IMR-90 (cell line): ENCODE data around the gene TSKU. TPM values are rescaled to one million over a fixed set of nuclear protein-coding genes. Genes with fewer than 3 reads are reported as not detected.

ENCODE experiments used
- ATAC-seq: fragments of 200-7000 bp; cut with Tn5 transposase; 2 replicates; pipeline ENCODE4 v1.9.1; 2020; ENCODE audit warnings: low read depth, mild to moderate bottlenecking, moderate library complexity
- BruUV-seq: library from RNA; stranded (reverse); fragments of 400-500 nt; replicated peaks from 2 replicates; lab custom pipeline; 2021; lab: Mats Ljungman, UMichigan
- CTCF ChIA-PET: fragments of 300-600 bp; formaldehyde crosslinking; extraction: SDS; loops from one replicate; lab custom pipeline; 2021; ENCODE audit warnings: antibody characterized with exemption; lab: Yijun Ruan, JAX
- POLR2A ChIA-PET: fragments of 300-600 bp; sonication (Branson Sonifier 250); formaldehyde crosslinking; loops from one replicate; lab custom pipeline; 2022; ENCODE audit warnings: antibody characterized with exemption; ENCODE audit not compliant: unreplicated experiment; lab: Charles Lee
- DNase-seq: peaks from one replicate; pipeline ENCODE4 v3.0.0; 2013
- H2AFZ ChIP-seq: replicated peaks from 2 replicates; pipeline ENCODE3; 2013; ENCODE audit warnings: low read length, mild to moderate bottlenecking; ENCODE audit not compliant: poor library complexity
- H2AK5ac ChIP-seq: 2 replicates; pipeline ENCODE4 v1.6.1; 2013; ENCODE audit warnings: low read depth, low read length, inconsistent platforms
- H2AK9ac ChIP-seq: replicated peaks from 2 replicates; pipeline ENCODE3; 2013; ENCODE audit warnings: mild to moderate bottlenecking, low read depth, low read length, moderate library complexity; ENCODE audit not compliant: poor library complexity
- H2BK120ac ChIP-seq: 2 replicates; pipeline ENCODE4 v1.6.1; 2013; ENCODE audit warnings: low read depth, low read length, inconsistent platforms
- H2BK15ac ChIP-seq: 3 replicates; pipeline ENCODE4 v1.6.1; 2013; ENCODE audit warnings: low read depth, low read length, inconsistent platforms
- H2BK20ac ChIP-seq: 2 replicates; pipeline ENCODE4 v1.6.1; 2013; ENCODE audit warnings: low read depth, mild to moderate bottlenecking, inconsistent platforms, low read length, moderate library complexity
- H2BK5ac ChIP-seq: 2 replicates; pipeline ENCODE4 v1.6.1; 2013; ENCODE audit warnings: mild to moderate bottlenecking, low read depth, low read length, inconsistent platforms; ENCODE audit not compliant: poor library complexity, severe bottlenecking
- H3K14ac ChIP-seq: replicated peaks from 2 replicates; pipeline ENCODE4 v1.6.1; 2013; ENCODE audit warnings: low read depth, low read length, inconsistent platforms
- H3K18ac ChIP-seq: 2 replicates; pipeline ENCODE4 v1.6.1; 2013; ENCODE audit warnings: low read depth, low read length, control low read depth
- H3K23ac ChIP-seq: 2 replicates; pipeline ENCODE4 v1.6.1; 2013; ENCODE audit warnings: low read depth, low read length, inconsistent platforms
- H3K27ac ChIP-seq: 2 replicates; pipeline ENCODE4 v1.5.1; 2013; ENCODE audit warnings: mild to moderate bottlenecking, control low read depth, low read length; ENCODE audit not compliant: insufficient read depth
- H3K27me3 ChIP-seq: 2 replicates; pipeline ENCODE4 v1.6.1; 2013; ENCODE audit warnings: low read length; ENCODE audit not compliant: control insufficient read depth, insufficient read depth
- H3K36me3 ChIP-seq: 2 replicates; pipeline ENCODE4 v1.6.1; 2013; ENCODE audit warnings: low read length, mixed read lengths; ENCODE audit not compliant: control insufficient read depth, insufficient read depth
- H3K4ac ChIP-seq: 2 replicates; pipeline ENCODE4 v1.6.1; 2013; ENCODE audit warnings: low read depth, low read length, inconsistent platforms
- H3K4me1 ChIP-seq: 2 replicates; pipeline ENCODE4 v1.6.1; 2013; ENCODE audit warnings: low read length, mixed read lengths; ENCODE audit not compliant: control insufficient read depth, insufficient read depth
- H3K4me2 ChIP-seq: 2 replicates; pipeline ENCODE4 v1.6.1; 2013; ENCODE audit warnings: low read depth, mild to moderate bottlenecking, control low read depth, low read length, moderate library complexity
- H3K4me3 ChIP-seq: 2 replicates; pipeline ENCODE4 v1.5.1; 2013; ENCODE audit warnings: low read depth, mild to moderate bottlenecking, control low read depth, low read length, moderate library complexity; ENCODE audit not compliant: insufficient read depth
- H3K56ac ChIP-seq: 2 replicates; pipeline ENCODE4 v1.6.1; 2013; ENCODE audit warnings: low read length, inconsistent platforms; ENCODE audit not compliant: insufficient read depth; ENCODE audit errors: extremely low read depth
- H3K79me1 ChIP-seq, 2 experiments: 2 replicates each; pipeline ENCODE4 v1.6.1; 2013; ENCODE audit warnings: low read length in 2 of 2, inconsistent platforms in 1 of 2, low read depth in 1 of 2
- H3K9ac ChIP-seq: 2 replicates; pipeline ENCODE4 v1.6.1; 2013; ENCODE audit warnings: low read depth, low read length, control low read depth
- H3K9me1 ChIP-seq: 2 replicates; pipeline ENCODE4 v1.6.1; 2013; ENCODE audit warnings: low read length, inconsistent platforms; ENCODE audit not compliant: insufficient read depth
- H3K9me3 ChIP-seq: 2 replicates; pipeline ENCODE4 v1.6.1; 2013; ENCODE audit warnings: low read length; ENCODE audit not compliant: control insufficient read depth, insufficient read depth
- H4K20me1 ChIP-seq: 2 replicates; pipeline ENCODE4 v1.6.1; 2013; ENCODE audit warnings: low read length, inconsistent platforms; ENCODE audit not compliant: insufficient read depth
- H4K5ac ChIP-seq: 2 replicates; pipeline ENCODE4 v1.6.1; 2013; ENCODE audit warnings: mild to moderate bottlenecking, low read depth, low read length, control low read depth
- H4K8ac ChIP-seq, 2 experiments: 2 replicates each; pipeline ENCODE4 v1.6.1; 2013; ENCODE audit warnings: low read depth in 2 of 2, low read length in 2 of 2, control low read depth in 1 of 2, inconsistent platforms in 1 of 2
- H4K91ac ChIP-seq: 2 replicates; pipeline ENCODE4 v1.6.1; 2013; ENCODE audit warnings: low read depth, low read length, inconsistent platforms; ENCODE audit not compliant: insufficient read depth
- CEBPB ChIP-seq: IDR thresholded peaks from 2 replicates; pipeline ENCODE4 v1.6.1; 2012; ENCODE audit warnings: low read depth, low read length, improper control_type of control experiment
- CHD1 ChIP-seq: IDR thresholded peaks from 2 replicates; pipeline ENCODE4 v1.6.1; 2012; ENCODE audit warnings: low read depth, low read length, improper control_type of control experiment
- FOS ChIP-seq: fragments of 150-350 bp; IDR thresholded peaks from 2 replicates; pipeline ENCODE4 v1.6.1; 2016; ENCODE audit warnings: low read depth, low read length
- MAFK ChIP-seq: IDR thresholded peaks from 2 replicates; pipeline ENCODE4 v1.6.1; 2012; ENCODE audit warnings: low read depth, low read length, improper control_type of control experiment
- MXI1 ChIP-seq: IDR thresholded peaks from 2 replicates; pipeline ENCODE4 v1.6.1; 2012; ENCODE audit warnings: low read depth, mild to moderate bottlenecking, low read length, moderate library complexity, borderline replicate concordance
- NFE2L2 ChIP-seq: fragments of 150-350 bp; IDR thresholded peaks from 2 replicates; pipeline ENCODE4 v1.6.1; 2016; ENCODE audit warnings: low read depth, mild to moderate bottlenecking, low read length
- POLR2A ChIP-seq: IDR thresholded peaks from 2 replicates; pipeline ENCODE4 v1.6.1; 2012; ENCODE audit warnings: mild to moderate bottlenecking, low read depth, low read length
- RAD21 ChIP-seq: IDR thresholded peaks from 2 replicates; pipeline ENCODE4 v1.6.1; 2012; ENCODE audit warnings: low read length, improper control_type of control experiment
- RCOR1 ChIP-seq: IDR thresholded peaks from 2 replicates; pipeline ENCODE4 v1.6.1; 2012; ENCODE audit warnings: mild to moderate bottlenecking, low read length, improper control_type of control experiment; ENCODE audit not compliant: insufficient replicate concordance
- RFX5 ChIP-seq: IDR thresholded peaks from 2 replicates; pipeline ENCODE4 v1.8.0; 2012; ENCODE audit warnings: low read depth, mild to moderate bottlenecking, low read length, moderate library complexity
- SMC3 ChIP-seq: fragments of 150-350 bp; IDR thresholded peaks from 2 replicates; pipeline ENCODE4 v1.6.1; 2016; ENCODE audit warnings: low read depth, mild to moderate bottlenecking, antibody characterized with exemption, low read length, moderate library complexity
- WGBS, 2 experiments: methylation state at CpG; one replicate each; pipeline versions ENCODE4 v1.1.5 to v1.1.7; 2013; ENCODE audit warnings: missing lambda C conversion rate in 2 of 2; ENCODE audit not compliant: insufficient read length in 1 of 2; ENCODE audit errors: extremely low coverage in 2 of 2; 5-methylcytosine and 5-hydroxymethylcytosine counted together
- dilution Hi-C: fragments of 300-500 bp; cut with HindIII; formaldehyde crosslinking; loops from one replicate; pipeline ENCODE4 v1.14.3; 2018; ENCODE audit warnings: low sequenced_read_pairs; ENCODE audit not compliant: unreplicated experiment
- in situ Hi-C: fragments of 300-500 bp; cut with MboI; formaldehyde crosslinking; loops from 3 replicates; pipeline ENCODE4 v1.14.3; 2019; ENCODE audit warnings: low sequenced_read_pairs, inconsistent platforms, mixed read lengths
- intact Hi-C: fragments of 100-400 bp; cut with micrococcal nuclease; formaldehyde crosslinking; loops from 2 replicates; pipeline ENCODE4 v1.10.0; 2022
- polyA plus RNA-seq, 3 experiments: library from polyadenylated mRNA; depleted of rRNA; stranded (reverse); fragments of >200 nt; gene quantifications; 2 replicates each; pipeline ENCODE4 v1.2.3, GENCODE V29; 2012; ENCODE audit warnings: low replicate concordance in 1 of 3
- total RNA-seq: library from RNA; depleted of rRNA; stranded (reverse); fragments of >200 nt; gene quantifications from 2 replicates; pipeline ENCODE4 v1.2.3, GENCODE V29; 2012
- TF ChIP-seq, protein P1 (sequence below): fragments of 150-350 bp; IDR thresholded peaks from 2 replicates; pipeline ENCODE4 v1.6.1; 2017; ENCODE audit warnings: mild to moderate bottlenecking, antibody characterized with exemption, low read length, low read depth
- TF ChIP-seq, protein P2 (sequence below): fragments of 150-350 bp; IDR thresholded peaks from 2 replicates; pipeline ENCODE4 v1.6.1; 2016; ENCODE audit warnings: low read depth, mild to moderate bottlenecking, low read length, moderate library complexity, borderline replicate concordance
- TF ChIP-seq, protein P3 (sequence below): conservative IDR thresholded peaks from 2 replicates; pipeline ENCODE4 v1.5.1; 2012; ENCODE audit warnings: mild to moderate bottlenecking, low read depth, low read length, improper control_type of control experiment

Gene TSKU
- total and polyA plus RNA-seq, 2 of the 4 experiments (the other 2 are of a cell fraction): 6.8 to 26.6 TPM

DNA sequence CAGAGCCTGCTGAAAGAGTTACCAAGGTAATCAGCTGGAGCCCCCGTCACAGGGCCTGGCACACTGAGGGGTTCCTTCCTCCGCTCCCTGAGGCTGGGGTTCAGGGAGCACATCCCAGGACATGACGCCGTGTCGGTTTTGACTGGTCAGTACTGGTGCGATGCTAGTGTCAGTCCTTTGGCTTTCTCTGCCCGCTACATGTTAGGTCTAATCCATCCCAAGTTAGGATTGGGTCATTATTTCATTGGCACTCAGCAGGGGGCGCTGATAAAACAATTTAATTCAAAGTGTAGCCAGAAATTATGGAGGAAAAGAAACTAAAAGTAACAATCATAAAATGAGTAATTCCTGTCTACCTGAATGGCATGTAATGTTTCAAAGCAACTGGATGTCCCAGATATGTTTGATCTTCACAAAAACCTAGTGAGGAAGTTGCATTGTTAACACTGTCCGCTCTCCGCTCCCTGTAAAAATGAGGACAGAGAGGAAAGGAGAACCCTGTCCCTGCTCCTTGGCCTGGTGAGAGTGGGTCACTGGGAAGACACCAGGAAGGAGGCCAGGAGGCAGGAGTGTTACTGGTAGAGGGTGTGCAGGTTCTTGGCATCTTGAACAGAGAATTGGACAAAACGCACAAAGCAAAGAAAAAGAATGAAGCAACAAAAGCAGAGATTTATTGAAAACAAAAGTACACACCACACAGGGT, 27.1 kb downstream of the TSKU start:
- H4K91ac ChIP-seq: no peak overlapping the region
- H2AK5ac ChIP-seq: no peak overlapping the region
- no TSS peak for BruUV-seq
- ChIA-PET POLR2A (no interaction called here), CTCF (interaction anchor here (3.5 kb wide), 1 partner anchor 109 kb away, joined by 25 read pairs; no protein-coding TSS in a partner anchor)
- no peak overlapping the region for H4K5ac ChIP-seq
- no peaks in the 10 kb centered on the region; the same call in 1 of the 2 replicates for H4K20me1 ChIP-seq
- H3K4ac ChIP-seq: no peak overlapping the region
- DNase-seq (no peak), ATAC-seq (peak; percentile 55)
- no peak overlapping the region for H3K14ac ChIP-seq
- no peak overlapping the region for H3K56ac ChIP-seq
- no peaks in the 10 kb centered on the region for H3K79me1 ChIP-seq
- no peaks in the 10 kb centered on the region for H3K36me3 ChIP-seq
- H3K4me2 ChIP-seq: peak overlapping the region; percentile 39; the same call in 1 of the 2 replicates
- no peaks in the 10 kb centered on the region; the same call in 1 of the 2 replicates for H3K27me3 ChIP-seq
- no peak overlapping the region for H3K18ac ChIP-seq
- H4K8ac ChIP-seq: no peak overlapping the region
- H2AFZ ChIP-seq: peak overlapping the region; percentile 77
- H3K9me3 ChIP-seq: peaks cover 5% of the 10 kb centered on the region
- no peak for TF ChIP-seq RFX5
- TF ChIP-seq, protein P1, sequence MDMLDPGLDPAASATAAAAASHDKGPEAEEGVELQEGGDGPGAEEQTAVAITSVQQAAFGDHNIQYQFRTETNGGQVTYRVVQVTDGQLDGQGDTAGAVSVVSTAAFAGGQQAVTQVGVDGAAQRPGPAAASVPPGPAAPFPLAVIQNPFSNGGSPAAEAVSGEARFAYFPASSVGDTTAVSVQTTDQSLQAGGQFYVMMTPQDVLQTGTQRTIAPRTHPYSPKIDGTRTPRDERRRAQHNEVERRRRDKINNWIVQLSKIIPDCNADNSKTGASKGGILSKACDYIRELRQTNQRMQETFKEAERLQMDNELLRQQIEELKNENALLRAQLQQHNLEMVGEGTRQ: no peak
- TF ChIP-seq, protein P2, sequence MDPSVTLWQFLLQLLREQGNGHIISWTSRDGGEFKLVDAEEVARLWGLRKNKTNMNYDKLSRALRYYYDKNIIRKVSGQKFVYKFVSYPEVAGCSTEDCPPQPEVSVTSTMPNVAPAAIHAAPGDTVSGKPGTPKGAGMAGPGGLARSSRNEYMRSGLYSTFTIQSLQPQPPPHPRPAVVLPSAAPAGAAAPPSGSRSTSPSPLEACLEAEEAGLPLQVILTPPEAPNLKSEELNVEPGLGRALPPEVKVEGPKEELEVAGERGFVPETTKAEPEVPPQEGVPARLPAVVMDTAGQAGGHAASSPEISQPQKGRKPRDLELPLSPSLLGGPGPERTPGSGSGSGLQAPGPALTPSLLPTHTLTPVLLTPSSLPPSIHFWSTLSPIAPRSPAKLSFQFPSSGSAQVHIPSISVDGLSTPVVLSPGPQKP: no peak
- no peak for TF ChIP-seq CEBPB
- TF ChIP-seq, protein P3, sequence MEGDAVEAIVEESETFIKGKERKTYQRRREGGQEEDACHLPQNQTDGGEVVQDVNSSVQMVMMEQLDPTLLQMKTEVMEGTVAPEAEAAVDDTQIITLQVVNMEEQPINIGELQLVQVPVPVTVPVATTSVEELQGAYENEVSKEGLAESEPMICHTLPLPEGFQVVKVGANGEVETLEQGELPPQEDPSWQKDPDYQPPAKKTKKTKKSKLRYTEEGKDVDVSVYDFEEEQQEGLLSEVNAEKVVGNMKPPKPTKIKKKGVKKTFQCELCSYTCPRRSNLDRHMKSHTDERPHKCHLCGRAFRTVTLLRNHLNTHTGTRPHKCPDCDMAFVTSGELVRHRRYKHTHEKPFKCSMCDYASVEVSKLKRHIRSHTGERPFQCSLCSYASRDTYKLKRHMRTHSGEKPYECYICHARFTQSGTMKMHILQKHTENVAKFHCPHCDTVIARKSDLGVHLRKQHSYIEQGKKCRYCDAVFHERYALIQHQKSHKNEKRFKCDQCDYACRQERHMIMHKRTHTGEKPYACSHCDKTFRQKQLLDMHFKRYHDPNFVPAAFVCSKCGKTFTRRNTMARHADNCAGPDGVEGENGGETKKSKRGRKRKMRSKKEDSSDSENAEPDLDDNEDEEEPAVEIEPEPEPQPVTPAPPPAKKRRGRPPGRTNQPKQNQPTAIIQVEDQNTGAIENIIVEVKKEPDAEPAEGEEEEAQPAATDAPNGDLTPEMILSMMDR: peak; percentile 76
- TF ChIP-seq NFE2L2: no peak
- no peak for TF ChIP-seq POLR2A
- peak; percentile 67 for TF ChIP-seq SMC3
- TF ChIP-seq RAD21: peak; percentile 56
- TF ChIP-seq MXI1: no peak
- no peak for TF ChIP-seq FOS
- TF ChIP-seq MAFK: no peak
- no peak for TF ChIP-seq RCOR1
- TF ChIP-seq CHD1: no peak
- H3K23ac ChIP-seq: no peak overlapping the region
- H3K27ac ChIP-seq: no peak overlapping the region
- intact Hi-C loops: loop anchor here (1.0 to 5.0 kb wide), 2 partner anchors 52 to 109 kb away; partner anchors contain the start of gene ACER3
- H2AK9ac ChIP-seq: no peak overlapping the region
- no peak overlapping the region for H3K9ac ChIP-seq
- dilution Hi-C loops: no loop called here
- in situ Hi-C loops: loop anchor here (5.0 to 10.0 kb wide), 2 partner anchors 107 to 224 kb away; partner anchors contain the start of gene B3GNT6
- H3K4me1 ChIP-seq: peaks cover 8% of the 10 kb centered on the region
- H2BK15ac ChIP-seq: no peak overlapping the region
- H3K9me1 ChIP-seq: peaks cover 8% of the 10 kb centered on the region
- H2BK20ac ChIP-seq: no peak overlapping the region
- H2BK5ac ChIP-seq: no peak overlapping the region
- H3K4me3 ChIP-seq: no peak overlapping the region
- H2BK120ac ChIP-seq: no peak overlapping the region
- WGBS, 2 experiments: 95% methylated on average over 8 of the region's 11 CpGs; no CpG with 5 or more reads in 1 of the 2 experiments
